Hematopoietic multipotent progenitor cell treated with erythropoietin and hydrocortisone succinate and interleukin-3 and kit ligand, for 17 days (in vitro differentiated cells): ENCODE results near the gene LRRC8B.

Source experiments
- DNase-seq: peaks from one replicate; pipeline ENCODE4 v3.0.0-alpha.2; 2015; ENCODE audit warnings: low spot score

The LRRC8B gene

GRCh38 chr1:89635825-89636815 lies 111.5 kb downstream of the LRRC8B start:
- DNase-seq = no peak

GRCh38 chr1:89637496-89637895 lies 112.9 kb downstream of the LRRC8B start:
- DNase-seq = no peak

- no peak for DNase-seq
These were observed 115.8 kb downstream of the LRRC8B start for GRCh38 chr1:89640440-89640839.

GRCh38 chr1:89641781-89642180 lies 117.2 kb downstream of the LRRC8B start:
- DNase-seq = no peak

GRCh38 chr1:89643577-89643976 lies 118.9 kb downstream of the LRRC8B start:
- DNase-seq = no peak

GRCh38 chr1:89644119-89644814 lies 119.6 kb downstream of the LRRC8B start:
- no peak for DNase-seq

- DNase-seq = no peak
These were observed 121.6 kb downstream of the LRRC8B start for GRCh38 chr1:89646259-89646658.
